ENCODE measurements around the gene MAN1C1. TPM values are rescaled to one million over a fixed set of nuclear protein-coding genes. Genes with fewer than 3 reads are reported as not detected.
A peak's percentile ranks its signal among the peaks of the same experiment; 100 is the strongest.

The MAN1C1 gene
- polyA plus RNA-seq, 3 donors from 2014 or later: 0.48 to 2.8 (median 1.2) TPM

DNA sequence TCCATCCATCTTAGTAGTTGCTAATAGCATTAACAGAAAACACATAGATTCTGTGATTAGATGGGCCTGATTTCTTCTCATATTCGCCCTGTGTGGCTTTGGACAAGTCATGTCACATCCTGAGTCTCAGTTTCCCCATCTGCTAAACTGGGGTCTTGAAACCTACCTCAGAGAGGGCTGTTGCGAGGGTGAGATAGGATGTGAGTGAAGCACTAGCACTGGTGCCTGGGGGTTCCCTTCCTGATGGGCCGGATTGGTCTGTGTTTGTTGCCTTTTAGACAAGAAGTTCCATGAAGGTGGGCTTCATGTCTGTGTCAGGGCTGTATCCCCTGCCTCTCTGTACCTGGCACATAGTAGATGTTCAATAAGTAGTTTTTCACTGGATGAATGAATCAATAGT is 3.5 kb upstream of the MAN1C1 start:
- Mint-ChIP-seq H3K4me1 (peaks cover 30 to 37% of the 10 kb centered on the region in 2 donors), H3K27ac (peak overlapping the region in 2 of 6 donors; percentile 9 to 86), H3K4me3 (no peak overlapping the region), H3K9me3 (no peaks in the 10 kb centered on the region), H3K27me3 (ENCODE audit: low read depth in 3 of 3) (peaks cover 8 to 26% (median 10%) of the 10 kb centered on the region in 3 donors), H3K36me3 (no peaks in the 10 kb centered on the region)
- no peak for DNase-seq

DNA sequence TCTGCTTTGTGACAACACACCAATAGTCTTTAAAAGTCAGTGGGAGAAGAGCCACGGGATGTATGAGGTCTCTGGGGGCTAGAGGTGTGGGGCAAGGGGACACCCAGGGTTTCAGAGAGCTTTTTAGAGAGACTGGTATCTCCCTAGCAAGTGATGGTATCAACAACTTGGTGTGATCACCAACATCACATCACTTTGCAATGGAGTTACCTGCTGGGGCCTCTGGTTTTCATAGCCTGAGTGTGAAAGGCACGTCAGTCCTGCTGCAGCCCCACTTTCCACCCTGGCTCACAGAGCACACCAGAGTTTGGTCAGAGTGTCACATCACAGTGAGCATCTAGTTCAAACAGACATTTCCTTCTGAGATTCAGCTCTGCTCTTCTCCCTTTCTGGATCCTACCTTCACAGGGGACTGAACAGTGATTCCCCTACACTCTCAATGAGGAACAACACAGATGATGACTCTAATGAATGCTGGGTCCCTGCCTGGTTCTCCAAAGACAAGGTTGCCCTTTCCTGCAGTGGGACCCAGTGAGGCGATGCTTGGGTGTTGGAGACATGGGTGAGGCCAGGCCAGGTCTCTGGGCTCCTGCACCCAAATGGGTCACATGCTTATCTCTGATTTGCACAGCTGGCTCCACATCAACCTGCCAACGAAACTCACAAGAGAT is 2.0 kb upstream of the MAN1C1 start:
- Mint-ChIP-seq H3K4me1 (peaks cover 43 to 46% of the 10 kb centered on the region in 2 donors), H3K4me3 (peak overlapping the region; percentile 74 to 83 (median 79)), H3K9me3 (no peaks in the 10 kb centered on the region), H3K36me3 (no peaks in the 10 kb centered on the region), H3K27ac (peak overlapping the region; percentile 75 to 88 (median 86)), H3K27me3 (ENCODE audit: low read depth in 3 of 3) (peaks cover 8 to 25% (median 14%) of the 10 kb centered on the region in 3 donors)
- DNase-seq: peak; percentile 66 to 73 (median 71)

DNA sequence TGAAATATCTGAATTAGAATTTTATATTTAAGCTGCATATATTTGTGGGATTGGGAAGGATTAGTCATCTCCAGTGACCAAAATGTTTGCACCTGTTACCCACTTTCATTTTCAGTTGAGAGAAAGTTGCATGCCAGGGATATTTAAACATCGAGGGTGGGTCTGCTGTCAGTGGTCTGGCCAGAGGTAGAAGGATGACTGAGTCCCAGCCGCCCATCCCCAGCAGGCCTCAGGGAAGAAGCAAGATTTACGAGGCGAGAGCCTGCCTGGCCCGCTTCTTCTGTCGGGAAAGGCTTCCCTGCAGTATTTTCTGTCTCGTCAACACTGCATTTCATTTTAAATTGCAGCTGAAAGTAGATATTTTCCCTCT is 1.4 kb upstream of the MAN1C1 start:
- Mint-ChIP-seq H3K9me3 (no peaks in the 10 kb centered on the region), H3K36me3 (no peaks in the 10 kb centered on the region), H3K27ac (peak overlapping the region; percentile 75 to 88 (median 86)), H3K27me3 (ENCODE audit: low read depth in 3 of 3) (peaks cover 12 to 28% (median 16%) of the 10 kb centered on the region in 3 donors), H3K4me3 (peak overlapping the region; percentile 74 to 83 (median 79)), H3K4me1 (peaks cover 48 to 51% of the 10 kb centered on the region in 2 donors)
- DNase-seq: peak in 2 of 3 donors; percentile 17 to 28

DNA sequence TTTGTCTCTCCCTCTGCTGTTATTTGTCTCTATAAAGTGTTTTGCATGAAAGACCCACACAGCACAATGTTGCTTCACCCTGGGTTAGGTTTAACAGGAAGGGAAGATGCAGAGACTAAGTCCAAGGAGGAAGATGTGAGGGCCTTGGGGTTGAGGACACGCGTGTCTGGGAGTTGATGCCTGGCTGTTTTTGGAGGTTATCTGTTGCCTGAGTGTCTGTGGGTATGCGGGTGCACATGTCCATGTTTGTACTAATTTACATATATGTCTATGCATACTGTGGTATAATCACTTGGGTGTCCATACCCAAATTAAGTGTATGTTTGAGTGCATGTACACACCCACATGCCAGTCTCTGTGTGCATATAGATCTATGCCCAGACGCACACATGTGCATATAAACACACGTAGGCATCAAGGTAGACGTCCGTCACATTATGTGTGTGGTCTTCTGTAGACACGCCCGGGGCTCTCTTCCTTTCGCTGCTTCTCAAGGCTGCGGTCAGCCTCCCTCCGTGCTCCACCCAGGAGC is 962 bp upstream of the MAN1C1 start:
- Mint-ChIP-seq H3K4me3 (peak overlapping the region; percentile 74 to 83 (median 79)), H3K4me1 (peaks cover 53 to 55% of the 10 kb centered on the region in 2 donors), H3K9me3 (no peaks in the 10 kb centered on the region), H3K27me3 (ENCODE audit: low read depth in 3 of 3) (peaks cover 11 to 28% (median 12%) of the 10 kb centered on the region in 3 donors), H3K36me3 (no peaks in the 10 kb centered on the region), H3K27ac (peak overlapping the region; percentile 75 to 88 (median 86))
- no peak for DNase-seq

DNA sequence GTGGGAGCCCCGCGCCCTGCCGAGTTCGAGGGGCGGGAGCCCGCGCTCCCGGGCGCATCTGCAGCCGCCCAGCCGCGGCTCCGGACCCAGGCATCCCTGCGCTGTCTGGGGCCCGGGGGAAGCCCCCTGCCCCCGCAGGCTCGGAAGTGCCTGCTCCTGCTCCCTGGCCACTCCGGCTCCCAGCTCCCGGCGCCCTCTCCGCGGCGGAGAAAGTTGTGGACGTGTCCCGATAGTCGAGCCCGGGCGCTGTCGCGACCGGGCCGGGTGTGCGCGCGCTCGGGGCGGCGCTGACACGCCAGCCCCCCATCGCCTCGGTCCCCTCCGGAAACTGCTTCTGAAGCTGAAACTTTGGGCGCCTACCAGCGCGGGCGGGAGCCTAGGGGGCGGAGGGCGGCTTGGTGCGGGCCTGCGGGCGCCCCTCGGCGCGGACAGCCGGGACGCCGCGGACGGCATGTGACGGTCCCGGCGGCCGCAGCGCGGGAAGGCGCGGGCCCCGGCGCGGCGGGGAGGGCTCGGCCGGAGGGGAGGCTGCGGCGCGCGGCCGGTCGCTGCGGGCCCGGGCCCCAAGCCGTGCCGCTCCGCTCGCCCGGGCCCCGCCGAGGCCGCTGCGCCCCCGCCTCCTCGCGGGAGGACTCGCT is 515 bp downstream of the MAN1C1 start:
- no peaks in the 10 kb centered on the region for H3K36me3 Mint-ChIP-seq
- H3K9me3 Mint-ChIP-seq: no peaks in the 10 kb centered on the region
- peak; percentile 43 to 47 (median 44) for DNase-seq
- H3K27ac Mint-ChIP-seq: no peak overlapping the region
- peaks cover 7 to 29% (median 12%) of the 10 kb centered on the region in 3 donors for H3K27me3 Mint-ChIP-seq (ENCODE audit: low read depth in 3 of 3)
- H3K4me1 Mint-ChIP-seq: peaks cover 58 to 64% of the 10 kb centered on the region in 2 donors
- H3K4me3 Mint-ChIP-seq: peak overlapping the region in 4 of 5 donors; percentile 41 to 76 (median 56)

DNA sequence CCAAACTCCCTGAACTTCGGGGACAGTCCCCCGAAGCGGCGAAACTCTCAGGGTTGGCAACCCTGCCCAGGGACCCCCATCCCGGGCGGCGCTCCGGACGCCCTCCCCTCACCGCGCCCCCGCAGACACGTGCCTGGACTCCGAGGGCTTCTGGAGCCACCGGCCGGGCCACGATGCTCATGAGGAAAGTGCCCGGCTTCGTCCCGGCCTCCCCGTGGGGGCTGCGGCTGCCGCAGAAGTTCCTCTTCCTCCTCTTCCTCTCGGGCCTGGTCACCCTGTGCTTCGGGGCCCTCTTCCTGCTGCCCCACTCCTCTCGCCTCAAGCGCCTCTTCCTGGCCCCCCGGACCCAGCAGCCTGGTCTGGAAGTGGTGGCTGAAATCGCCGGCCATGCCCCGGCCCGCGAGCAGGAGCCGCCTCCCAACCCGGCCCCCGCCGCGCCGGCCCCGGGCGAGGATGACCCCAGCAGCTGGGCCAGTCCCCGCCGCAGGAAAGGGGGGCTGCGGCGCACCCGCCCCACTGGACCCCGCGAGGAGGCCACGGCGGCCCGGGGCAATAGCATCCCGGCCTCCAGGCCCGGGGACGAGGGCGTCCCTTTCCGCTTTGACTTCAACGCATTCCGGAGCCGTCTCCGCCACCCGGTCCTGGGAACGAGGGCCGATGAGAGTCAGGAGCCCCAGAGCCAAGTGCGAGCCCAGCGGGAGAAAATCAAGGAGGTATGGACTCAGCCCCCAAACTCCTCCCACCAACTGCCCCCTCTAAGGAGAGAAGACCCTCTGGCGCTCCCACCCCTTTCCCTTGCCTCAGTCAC is 1.2 kb downstream of the MAN1C1 start:
- peaks cover 7 to 29% (median 12%) of the 10 kb centered on the region in 3 donors for H3K27me3 Mint-ChIP-seq (ENCODE audit: low read depth in 3 of 3)
- DNase-seq: no peak
- no peaks in the 10 kb centered on the region for H3K36me3 Mint-ChIP-seq
- peak overlapping the region in 2 of 6 donors; percentile 55 to 75 for H3K27ac Mint-ChIP-seq
- H3K4me3 Mint-ChIP-seq: peak overlapping the region; percentile 74 to 86 (median 83)
- H3K4me1 Mint-ChIP-seq: peaks cover 59 to 66% of the 10 kb centered on the region in 2 donors
- no peaks in the 10 kb centered on the region for H3K9me3 Mint-ChIP-seq

DNA sequence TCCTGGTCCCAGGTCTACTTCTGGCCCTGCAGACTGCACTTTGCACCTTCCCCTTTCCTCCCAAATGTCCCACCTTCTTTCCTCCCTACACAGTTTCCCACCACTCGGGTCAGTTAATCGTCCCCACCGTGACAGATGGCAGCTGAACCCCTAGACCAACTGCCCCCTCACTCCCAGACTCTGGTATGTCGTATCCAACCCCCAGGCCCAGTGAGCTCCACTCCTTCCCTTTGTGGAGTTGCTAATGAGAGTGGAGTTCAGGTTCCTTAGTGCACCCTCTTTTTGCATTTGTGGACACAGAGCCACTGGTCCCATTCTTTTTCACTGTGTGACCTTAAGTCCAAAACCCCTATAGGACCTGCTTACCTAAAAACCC is 1.8 kb downstream of the MAN1C1 start:
- Mint-ChIP-seq H3K4me3 (peak overlapping the region; percentile 74 to 86 (median 83)), H3K36me3 (no peaks in the 10 kb centered on the region), H3K4me1 (peaks cover 63 to 69% of the 10 kb centered on the region in 2 donors), H3K27me3 (ENCODE audit: low read depth in 3 of 3) (peaks cover 7 to 33% (median 15%) of the 10 kb centered on the region in 3 donors), H3K27ac (peak overlapping the region in 4 of 6 donors; percentile 66 to 84 (median 74)), H3K9me3 (no peaks in the 10 kb centered on the region)
- DNase-seq: no peak

DNA sequence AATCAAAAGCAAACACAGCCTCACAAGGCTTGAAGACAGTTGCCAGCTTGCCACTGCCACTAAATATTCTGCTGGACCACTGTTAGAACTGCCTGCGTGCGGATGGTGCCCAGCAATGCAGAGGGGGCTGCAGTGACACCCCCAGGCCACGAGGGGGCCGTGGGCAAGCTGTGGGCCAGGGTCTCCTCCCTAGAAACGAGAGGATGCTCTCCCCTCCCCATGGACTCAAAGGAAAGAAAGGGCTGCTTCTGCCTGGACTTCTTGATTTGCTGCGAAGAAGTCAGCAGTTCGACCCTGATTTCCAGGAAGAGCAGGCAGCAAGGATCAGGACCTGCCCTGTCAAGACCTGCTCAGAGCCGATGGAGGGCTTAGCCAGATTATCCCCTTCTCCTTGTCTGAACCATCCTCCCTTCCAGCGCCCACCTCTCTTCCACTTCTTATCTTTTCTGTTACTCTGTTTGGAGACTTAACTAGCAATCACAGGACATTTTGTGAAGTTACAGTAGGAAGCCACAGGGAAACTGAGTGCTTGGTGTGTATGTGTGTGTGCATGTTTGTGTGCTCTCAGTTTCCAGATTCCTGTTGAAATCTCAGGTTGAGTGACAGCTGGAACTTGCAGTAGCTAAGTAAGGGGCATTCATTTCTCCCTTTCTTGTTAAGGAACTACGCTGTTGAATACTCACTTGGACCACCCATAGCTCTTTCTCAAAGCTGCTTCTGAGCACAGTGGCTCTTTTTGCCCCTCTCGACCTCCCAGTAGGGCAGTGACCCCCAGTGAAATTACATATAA is 2.7 kb downstream of the MAN1C1 start:
- peak; percentile 28 to 32 (median 29) for DNase-seq
- H3K4me3 Mint-ChIP-seq: peak overlapping the region; percentile 67 to 86 (median 83)
- no peaks in the 10 kb centered on the region for H3K9me3 Mint-ChIP-seq
- no peaks in the 10 kb centered on the region for H3K36me3 Mint-ChIP-seq
- H3K27me3 Mint-ChIP-seq (ENCODE audit: low read depth in 3 of 3): peaks cover 7 to 32% (median 15%) of the 10 kb centered on the region in 3 donors
- peak overlapping the region in 3 of 6 donors; percentile 26 to 84 (median 79) for H3K27ac Mint-ChIP-seq
- H3K4me1 Mint-ChIP-seq: peaks cover 63 to 69% of the 10 kb centered on the region in 2 donors

DNA sequence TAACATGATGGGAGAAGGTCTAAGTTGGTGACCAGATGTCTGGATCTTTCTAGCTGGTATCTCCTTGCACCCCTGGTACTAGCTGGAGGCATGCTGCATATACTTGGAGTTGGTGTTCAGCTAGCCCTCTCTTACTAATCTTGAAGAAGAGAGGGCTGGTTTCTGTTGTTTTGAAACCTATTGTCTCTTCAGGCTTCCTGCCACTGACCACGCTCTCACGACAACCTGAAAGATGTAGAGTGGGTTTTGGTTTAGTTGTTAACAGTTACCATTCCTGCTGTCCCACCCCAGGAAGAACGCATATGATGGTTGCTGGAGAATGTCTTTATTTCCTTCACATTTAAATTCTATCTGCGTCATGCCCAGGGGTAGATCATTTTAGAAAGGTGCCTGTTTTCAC is 3.6 kb downstream of the MAN1C1 start:
- Mint-ChIP-seq H3K4me1 (peaks cover 60 to 66% of the 10 kb centered on the region in 2 donors), H3K4me3 (peak overlapping the region; percentile 38 to 83 (median 67)), H3K27me3 (ENCODE audit: low read depth in 3 of 3) (peaks cover 8 to 25% (median 12%) of the 10 kb centered on the region in 3 donors), H3K9me3 (no peaks in the 10 kb centered on the region), H3K27ac (peak overlapping the region in 3 of 6 donors; percentile 2 to 35 (median 15)), H3K36me3 (no peaks in the 10 kb centered on the region)
- peak in 1 of 3 donors; percentile 21 for DNase-seq

DNA sequence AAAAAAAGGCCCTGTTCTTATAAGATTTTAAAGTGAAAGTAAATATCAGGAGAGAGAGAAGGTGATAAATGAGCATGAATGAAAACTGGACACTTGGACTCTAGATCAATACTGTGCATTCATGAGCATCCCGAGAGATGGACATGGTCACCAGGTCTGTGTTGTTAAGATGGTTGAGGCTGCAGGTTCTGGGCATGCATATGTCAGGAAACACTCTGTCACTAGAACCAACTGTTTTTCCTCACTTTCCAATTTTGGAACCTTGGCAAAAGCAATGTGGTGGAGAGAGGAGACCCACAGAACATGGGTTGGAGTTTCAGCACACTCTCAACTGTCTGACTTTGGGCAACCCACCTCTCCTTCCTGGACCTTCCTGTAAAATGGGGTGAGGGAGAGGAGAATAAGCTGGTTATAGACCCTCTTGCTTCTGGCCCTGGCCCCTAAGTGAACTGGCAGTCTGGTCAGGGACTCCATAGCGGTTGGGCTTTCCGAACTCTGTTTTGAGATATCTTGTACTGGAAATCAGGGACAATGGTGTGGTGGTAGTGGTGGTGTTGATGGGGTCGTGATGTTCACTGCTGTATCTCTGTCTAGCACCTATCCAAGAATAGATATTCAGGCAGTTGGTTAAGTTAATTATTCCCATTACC is 4.2 kb downstream of the MAN1C1 start:
- H3K9me3 Mint-ChIP-seq: no peaks in the 10 kb centered on the region
- H3K27me3 Mint-ChIP-seq (ENCODE audit: low read depth in 3 of 3): peaks cover 8 to 19% (median 15%) of the 10 kb centered on the region in 3 donors
- peak overlapping the region in 2 of 5 donors; percentile 6 to 23 for H3K4me3 Mint-ChIP-seq
- no peak for DNase-seq
- H3K27ac Mint-ChIP-seq: peak overlapping the region in 2 of 6 donors; percentile 3 to 51
- H3K4me1 Mint-ChIP-seq: peaks cover 54 to 60% of the 10 kb centered on the region in 2 donors
- H3K36me3 Mint-ChIP-seq: no peaks in the 10 kb centered on the region

DNA sequence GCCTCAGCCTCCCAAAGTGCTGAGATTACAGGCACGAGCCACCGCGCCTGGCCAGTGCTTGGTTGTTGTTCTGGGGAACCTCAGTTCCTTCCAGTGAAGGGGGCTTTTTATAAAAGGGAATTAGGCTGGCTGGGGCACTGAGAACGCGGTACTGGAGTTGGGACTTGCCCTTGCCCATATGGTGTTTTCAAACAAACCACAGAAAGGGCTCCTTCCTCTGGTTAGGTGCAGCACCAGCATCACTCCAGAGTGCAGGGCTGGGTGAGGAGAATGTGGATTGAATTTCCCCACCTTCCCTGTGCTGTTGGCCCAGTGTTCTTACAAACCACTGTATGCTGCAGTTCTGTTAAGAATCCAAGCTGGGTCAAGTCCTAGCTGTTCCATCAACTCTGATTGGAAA is 5.3 kb downstream of the MAN1C1 start:
- no peak for DNase-seq
- H3K4me1 Mint-ChIP-seq: peaks cover 53 to 57% of the 10 kb centered on the region in 2 donors
- H3K36me3 Mint-ChIP-seq: peaks cover 0 to 5% (median 0%) of the 10 kb centered on the region in 3 donors
- no peak overlapping the region for H3K4me3 Mint-ChIP-seq
- peaks cover 8 to 16% (median 15%) of the 10 kb centered on the region in 3 donors for H3K27me3 Mint-ChIP-seq (ENCODE audit: low read depth in 3 of 3)
- no peaks in the 10 kb centered on the region for H3K9me3 Mint-ChIP-seq
- no peak overlapping the region for H3K27ac Mint-ChIP-seq

DNA sequence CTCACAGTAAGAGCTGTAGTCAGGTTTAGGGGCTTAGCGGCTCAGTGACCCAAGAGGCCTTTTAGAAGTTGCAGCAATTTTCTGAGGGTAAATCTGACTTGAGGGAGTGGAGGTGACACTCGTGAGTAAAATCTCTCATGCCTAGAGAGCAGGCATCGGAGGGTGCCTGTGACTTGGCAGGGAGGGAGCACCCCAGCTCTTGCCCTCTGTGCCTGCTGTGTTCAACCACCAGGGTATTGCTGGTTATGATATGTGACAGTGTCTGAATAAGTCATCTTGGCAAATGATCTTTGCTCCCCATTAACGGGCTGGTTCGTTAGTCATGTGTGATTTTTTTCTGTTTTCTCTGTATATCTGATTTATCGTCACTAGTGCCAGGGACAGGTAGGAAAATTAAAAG is 5.9 kb downstream of the MAN1C1 start:
- peaks cover 53 to 57% of the 10 kb centered on the region in 2 donors for H3K4me1 Mint-ChIP-seq
- H3K36me3 Mint-ChIP-seq: peaks cover 0 to 5% (median 0%) of the 10 kb centered on the region in 3 donors
- H3K27ac Mint-ChIP-seq: no peak overlapping the region

More for the DNA sequence above, 5.9 kb downstream of the MAN1C1 start:
- Mint-ChIP-seq H3K9me3 (no peaks in the 10 kb centered on the region), H3K4me3 (no peak overlapping the region), H3K27me3 (ENCODE audit: low read depth in 3 of 3) (peaks cover 8 to 16% (median 15%) of the 10 kb centered on the region in 3 donors)
- DNase-seq: no peak

All from immature natural killer cell (primary cell).